22Rv1 (cell line): ENCODE measurements around the gene FOSB.

Experiments used
- ZFX ChIP-seq: fragments of 450-650 bp; IDR thresholded peaks from 2 replicates; pipeline ENCODE4 v1.6.1; 2017; ENCODE audit warnings: antibody characterized with exemption, borderline replicate concordance
- TF ChIP-seq, protein P1 (sequence below): fragments of 450-650 bp; IDR thresholded peaks from 2 replicates; pipeline ENCODE4 v1.5.1; 2017; ENCODE audit warnings: mild to moderate bottlenecking

DNA sequence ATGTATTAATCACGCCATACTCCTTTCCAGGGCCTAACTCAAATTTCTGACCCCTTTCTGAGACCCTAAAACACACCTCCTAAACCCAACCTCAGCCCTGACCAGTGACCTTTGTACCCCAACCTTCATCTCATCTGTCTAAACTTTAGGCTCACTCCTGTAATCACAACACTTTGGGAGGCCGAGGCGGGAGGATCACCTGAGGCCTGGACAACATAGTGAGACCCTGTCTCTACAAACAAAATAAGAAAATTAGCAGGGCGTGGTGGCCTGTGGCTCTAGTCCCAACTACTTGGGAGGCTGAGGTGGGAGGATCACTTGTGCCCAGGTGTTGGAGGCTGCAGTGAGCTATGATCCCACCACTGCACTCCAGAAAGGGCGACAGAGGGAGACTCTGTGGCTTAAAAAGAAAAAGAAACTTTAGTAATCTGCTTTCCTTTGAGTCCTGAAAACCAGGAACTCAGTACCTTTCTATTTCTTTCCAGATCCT lies 24.4 kb downstream of the FOSB start:
- TF ChIP-seq, protein P1, sequence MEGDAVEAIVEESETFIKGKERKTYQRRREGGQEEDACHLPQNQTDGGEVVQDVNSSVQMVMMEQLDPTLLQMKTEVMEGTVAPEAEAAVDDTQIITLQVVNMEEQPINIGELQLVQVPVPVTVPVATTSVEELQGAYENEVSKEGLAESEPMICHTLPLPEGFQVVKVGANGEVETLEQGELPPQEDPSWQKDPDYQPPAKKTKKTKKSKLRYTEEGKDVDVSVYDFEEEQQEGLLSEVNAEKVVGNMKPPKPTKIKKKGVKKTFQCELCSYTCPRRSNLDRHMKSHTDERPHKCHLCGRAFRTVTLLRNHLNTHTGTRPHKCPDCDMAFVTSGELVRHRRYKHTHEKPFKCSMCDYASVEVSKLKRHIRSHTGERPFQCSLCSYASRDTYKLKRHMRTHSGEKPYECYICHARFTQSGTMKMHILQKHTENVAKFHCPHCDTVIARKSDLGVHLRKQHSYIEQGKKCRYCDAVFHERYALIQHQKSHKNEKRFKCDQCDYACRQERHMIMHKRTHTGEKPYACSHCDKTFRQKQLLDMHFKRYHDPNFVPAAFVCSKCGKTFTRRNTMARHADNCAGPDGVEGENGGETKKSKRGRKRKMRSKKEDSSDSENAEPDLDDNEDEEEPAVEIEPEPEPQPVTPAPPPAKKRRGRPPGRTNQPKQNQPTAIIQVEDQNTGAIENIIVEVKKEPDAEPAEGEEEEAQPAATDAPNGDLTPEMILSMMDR, result no peak
- TF ChIP-seq ZFX, result no peak
